ENCODE data around the gene LMF1. TPM values are rescaled to one million over a fixed set of nuclear protein-coding genes. Genes with fewer than 3 reads are reported as not detected.

The LMF1 gene
- polyA plus RNA-seq, 1 donor (not counting 4 experiments of a cell fraction or from before 2014, with no cell fraction given), result 3.1 TPM

DNA sequence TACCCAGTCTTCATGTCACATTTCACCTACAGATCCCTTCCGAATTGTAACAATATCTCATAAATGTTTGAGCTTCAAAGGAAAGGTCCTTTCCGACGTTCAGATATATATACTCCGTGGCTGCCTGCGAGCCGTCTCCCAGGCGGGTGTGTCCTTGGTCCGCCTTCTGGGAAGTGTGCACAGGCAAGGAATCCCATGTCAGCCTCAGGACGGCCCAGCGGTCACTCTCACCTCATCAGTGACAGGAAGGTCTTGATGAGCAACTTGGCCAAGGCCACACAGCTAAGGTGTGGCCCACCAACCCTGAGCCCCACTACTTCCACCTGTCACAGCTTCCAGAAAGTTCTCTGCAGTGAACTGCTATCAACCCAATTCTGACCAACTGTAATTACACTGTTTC is 4.3 kb downstream of the LMF1 start:
- DNase-seq (ENCODE audit: low read depth, low spot score), result no peak
- Histone ChIP-seq H3K4me3 (ENCODE audit: control insufficient read depth in 2 of 3, extremely low read depth in 1 of 3, insufficient read depth in 2 of 3, low read depth in 1 of 3, low read length in 3 of 3) (no peak overlapping the region), H4K20me1 (ENCODE audit: control insufficient read depth, extremely low read depth, insufficient read depth, low read length) (no peaks in the 10 kb centered on the region), H3K4me2 (ENCODE audit: control insufficient read depth, extremely low read depth, insufficient read depth, low read depth, low read length) (no peak overlapping the region), H3K9ac (ENCODE audit: control insufficient read depth, extremely low read depth, insufficient read depth, low read length) (no peak overlapping the region), H3K9me1 (ENCODE audit: control insufficient read depth, extremely low read depth, insufficient read depth, low read length) (no peaks in the 10 kb centered on the region), H2AFZ (ENCODE audit: control insufficient read depth, low read length) (no peak overlapping the region), H3K36me3 (ENCODE audit: control insufficient read depth in 2 of 2, extremely low read depth in 1 of 2, insufficient read depth in 2 of 2, low read length in 2 of 2) (no peaks in the 10 kb centered on the region), H3K4me1 (ENCODE audit: control insufficient read depth, extremely low read depth, insufficient read depth, low read length) (peaks cover 4% of the 10 kb centered on the region), H3K79me2 (ENCODE audit: control insufficient read depth, insufficient read depth, low read length) (no peaks in the 10 kb centered on the region), H3K27me3 (ENCODE audit: control insufficient read depth, extremely low read depth, insufficient read depth, low read length) (peaks cover 4% of the 10 kb centered on the region), H3K9me3 (ENCODE audit: control insufficient read depth, low read depth, low read length) (peaks cover 23% of the 10 kb centered on the region), H3K27ac (ENCODE audit: control insufficient read depth, insufficient read depth, low read length) (no peak overlapping the region)
- no peak for FAIRE-seq
- TF ChIP-seq, protein P1, sequence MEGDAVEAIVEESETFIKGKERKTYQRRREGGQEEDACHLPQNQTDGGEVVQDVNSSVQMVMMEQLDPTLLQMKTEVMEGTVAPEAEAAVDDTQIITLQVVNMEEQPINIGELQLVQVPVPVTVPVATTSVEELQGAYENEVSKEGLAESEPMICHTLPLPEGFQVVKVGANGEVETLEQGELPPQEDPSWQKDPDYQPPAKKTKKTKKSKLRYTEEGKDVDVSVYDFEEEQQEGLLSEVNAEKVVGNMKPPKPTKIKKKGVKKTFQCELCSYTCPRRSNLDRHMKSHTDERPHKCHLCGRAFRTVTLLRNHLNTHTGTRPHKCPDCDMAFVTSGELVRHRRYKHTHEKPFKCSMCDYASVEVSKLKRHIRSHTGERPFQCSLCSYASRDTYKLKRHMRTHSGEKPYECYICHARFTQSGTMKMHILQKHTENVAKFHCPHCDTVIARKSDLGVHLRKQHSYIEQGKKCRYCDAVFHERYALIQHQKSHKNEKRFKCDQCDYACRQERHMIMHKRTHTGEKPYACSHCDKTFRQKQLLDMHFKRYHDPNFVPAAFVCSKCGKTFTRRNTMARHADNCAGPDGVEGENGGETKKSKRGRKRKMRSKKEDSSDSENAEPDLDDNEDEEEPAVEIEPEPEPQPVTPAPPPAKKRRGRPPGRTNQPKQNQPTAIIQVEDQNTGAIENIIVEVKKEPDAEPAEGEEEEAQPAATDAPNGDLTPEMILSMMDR (optimal IDR thresholded peaks at IDR 0.05 in 1 of 3, IDR thresholded peaks at IDR 0.05 in 1 of 3, conservative IDR thresholded peaks at IDR 0.05 in 1 of 3; ENCODE audit: extremely low read depth in 1 of 3, insufficient read depth in 2 of 3, low read length in 3 of 3), result no peak
- no peak for TF ChIP-seq EZH2 (IDR thresholded peaks at IDR 0.05; ENCODE audit: low read length)
- dilution Hi-C loops (cut with MboI; ENCODE audit: extremely low pct_ligation_motif_present, low sequenced_read_pairs), result no loop called here

DNA sequence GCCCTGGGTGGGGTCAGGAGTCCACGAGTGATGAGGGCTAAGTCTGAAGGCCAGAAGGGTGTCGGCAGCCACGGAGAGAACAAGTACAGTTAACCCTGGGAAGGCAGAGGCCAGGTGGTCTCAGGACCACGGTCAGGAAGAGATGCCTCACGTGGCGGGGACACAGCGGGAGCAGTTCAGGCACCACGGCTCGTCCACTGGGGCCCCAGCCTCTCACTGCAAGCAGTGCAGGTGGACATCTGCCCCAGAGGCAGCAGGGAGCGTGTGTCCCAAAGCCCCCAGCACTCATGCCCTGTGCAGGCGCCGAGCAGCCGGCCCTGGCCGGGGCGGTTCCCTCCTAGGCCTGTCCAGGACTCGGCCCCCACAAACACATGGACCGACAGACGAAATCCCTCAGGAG is 4.7 kb downstream of the LMF1 start:
- no peak overlapping the region for H3K9ac ChIP-seq (ENCODE audit: control insufficient read depth, extremely low read depth, insufficient read depth, low read length)
- H4K20me1 ChIP-seq (ENCODE audit: control insufficient read depth, extremely low read depth, insufficient read depth, low read length), result no peaks in the 10 kb centered on the region
- H2AFZ ChIP-seq (ENCODE audit: control insufficient read depth, low read length), result no peak overlapping the region
- no peak overlapping the region for H3K27ac ChIP-seq (ENCODE audit: control insufficient read depth, insufficient read depth, low read length)
- H3K4me1 ChIP-seq (ENCODE audit: control insufficient read depth, extremely low read depth, insufficient read depth, low read length), result peaks cover 4% of the 10 kb centered on the region
- H3K9me3 ChIP-seq (ENCODE audit: control insufficient read depth, low read depth, low read length), result peaks cover 21% of the 10 kb centered on the region
- FAIRE-seq, result no peak
- H3K9me1 ChIP-seq (ENCODE audit: control insufficient read depth, extremely low read depth, insufficient read depth, low read length), result no peaks in the 10 kb centered on the region
- dilution Hi-C loops (cut with MboI; ENCODE audit: extremely low pct_ligation_motif_present, low sequenced_read_pairs), result no loop called here
- no peak overlapping the region for H3K4me2 ChIP-seq (ENCODE audit: control insufficient read depth, extremely low read depth, insufficient read depth, low read depth, low read length)
- TF ChIP-seq, protein P1 (optimal IDR thresholded peaks at IDR 0.05 in 1 of 3, IDR thresholded peaks at IDR 0.05 in 1 of 3, conservative IDR thresholded peaks at IDR 0.05 in 1 of 3; ENCODE audit: extremely low read depth in 1 of 3, insufficient read depth in 2 of 3, low read length in 3 of 3), result no peak
- TF ChIP-seq EZH2 (IDR thresholded peaks at IDR 0.05; ENCODE audit: low read length), result no peak
- no peak for DNase-seq (ENCODE audit: low read depth, low spot score)
- no peaks in the 10 kb centered on the region for H3K27me3 ChIP-seq (ENCODE audit: control insufficient read depth, extremely low read depth, insufficient read depth, low read length)
- H3K4me3 ChIP-seq (ENCODE audit: control insufficient read depth in 2 of 3, extremely low read depth in 1 of 3, insufficient read depth in 2 of 3, low read depth in 1 of 3, low read length in 3 of 3), result no peak overlapping the region
- H3K36me3 ChIP-seq (ENCODE audit: control insufficient read depth in 2 of 2, extremely low read depth in 1 of 2, insufficient read depth in 2 of 2, low read length in 2 of 2), result no peaks in the 10 kb centered on the region
- no peaks in the 10 kb centered on the region for H3K79me2 ChIP-seq (ENCODE audit: control insufficient read depth, insufficient read depth, low read length)

Measured in keratinocyte (primary cell).